OCI-LY1 (cell line): Measurements from ENCODE around the gene SLC2A9.

Experiments
- EZH2 ChIP-seq: fragments of 200-600 bp; sonication (generic), shearing (Covaris generic); IDR thresholded peaks from 2 replicates; pipeline ENCODE4 v1.8.0; 2017; ENCODE audit warnings: borderline replicate concordance, mixed run types, mild to moderate bottlenecking, antibody characterized with exemption, low read length, moderate library complexity, mixed read lengths
- TF ChIP-seq, protein P1 (sequence below): fragments of 200-600 bp; sonication (generic), shearing (Covaris generic); IDR thresholded peaks from 2 replicates; pipeline ENCODE4 v1.5.1; 2017; ENCODE audit warnings: mild to moderate bottlenecking, antibody characterized with exemption, low read length, moderate library complexity, mixed read lengths

DNA sequence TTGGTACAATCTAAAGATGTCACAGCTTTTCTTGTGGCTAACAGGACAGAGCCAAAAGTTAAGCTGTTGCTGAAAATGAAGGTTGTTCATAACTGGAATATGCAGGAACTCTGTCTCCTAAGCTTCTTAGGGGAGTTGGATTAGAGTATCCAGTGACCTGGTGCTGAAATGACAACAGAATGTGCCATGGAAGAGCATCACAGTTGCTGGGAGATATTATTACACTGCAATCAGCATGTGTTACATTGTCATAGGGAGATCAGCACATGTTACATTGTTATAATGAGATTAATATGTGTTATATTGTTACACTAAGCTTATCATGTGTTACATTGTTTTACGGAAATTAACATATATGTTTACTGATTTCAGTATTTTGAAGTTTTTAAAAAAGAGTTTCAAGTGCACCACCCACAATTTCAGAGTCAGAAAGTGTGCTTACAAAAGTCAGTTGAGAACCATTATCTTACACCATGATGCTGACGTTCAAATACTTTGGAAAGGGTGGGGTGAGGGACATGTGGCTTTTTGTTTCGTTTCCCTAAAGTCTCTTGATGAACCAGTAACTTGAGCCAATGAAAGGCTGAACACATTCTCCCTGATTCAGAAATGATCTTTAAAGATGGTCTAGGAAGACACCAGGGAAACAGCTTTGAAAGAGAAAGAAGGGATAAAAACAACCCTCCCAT, 126.5 kb downstream of the SLC2A9 start:
- TF ChIP-seq, protein P1, sequence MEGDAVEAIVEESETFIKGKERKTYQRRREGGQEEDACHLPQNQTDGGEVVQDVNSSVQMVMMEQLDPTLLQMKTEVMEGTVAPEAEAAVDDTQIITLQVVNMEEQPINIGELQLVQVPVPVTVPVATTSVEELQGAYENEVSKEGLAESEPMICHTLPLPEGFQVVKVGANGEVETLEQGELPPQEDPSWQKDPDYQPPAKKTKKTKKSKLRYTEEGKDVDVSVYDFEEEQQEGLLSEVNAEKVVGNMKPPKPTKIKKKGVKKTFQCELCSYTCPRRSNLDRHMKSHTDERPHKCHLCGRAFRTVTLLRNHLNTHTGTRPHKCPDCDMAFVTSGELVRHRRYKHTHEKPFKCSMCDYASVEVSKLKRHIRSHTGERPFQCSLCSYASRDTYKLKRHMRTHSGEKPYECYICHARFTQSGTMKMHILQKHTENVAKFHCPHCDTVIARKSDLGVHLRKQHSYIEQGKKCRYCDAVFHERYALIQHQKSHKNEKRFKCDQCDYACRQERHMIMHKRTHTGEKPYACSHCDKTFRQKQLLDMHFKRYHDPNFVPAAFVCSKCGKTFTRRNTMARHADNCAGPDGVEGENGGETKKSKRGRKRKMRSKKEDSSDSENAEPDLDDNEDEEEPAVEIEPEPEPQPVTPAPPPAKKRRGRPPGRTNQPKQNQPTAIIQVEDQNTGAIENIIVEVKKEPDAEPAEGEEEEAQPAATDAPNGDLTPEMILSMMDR: no peak
- no peak for TF ChIP-seq EZH2
